Activated B cell treated with CpG ODN at 0.5 μM for 24 hours (primary cell): ENCODE results near the gene RIPOR2. TPM values are rescaled to one million over a fixed set of nuclear protein-coding genes. Genes with fewer than 3 reads are reported as not detected.

Experiments used
- ATAC-seq: fragments of 200-7000 bp; cut with Tn5 transposase; one replicate; pipeline ENCODE4 v1.10.0; 2021; ENCODE audit warnings: low read depth, mild to moderate bottlenecking, moderate library complexity
- CTCF ChIA-PET: fragments of 350-600 bp; sonication (Branson Sonifier 250); formaldehyde crosslinking; loops from one replicate; lab custom pipeline; 2021; ENCODE audit warnings: antibody characterized with exemption; lab: Charles Lee
- POLR2A ChIA-PET: fragments of 350-600 bp; sonication (Branson Sonifier 250); formaldehyde crosslinking; loops from one replicate; lab custom pipeline; 2021; ENCODE audit warnings: antibody characterized with exemption; lab: Charles Lee
- DNase-seq: peaks from one replicate; pipeline ENCODE4 v3.0.0; 2022
- H3K27ac Mint-ChIP-seq: one replicate; pipeline ENCODE4 v1.8.0; 2020; ENCODE audit warnings: mixed read lengths
- H3K27me3 Mint-ChIP-seq: one replicate; pipeline ENCODE4 v1.8.0; 2021; ENCODE audit warnings: mixed read lengths
- H3K36me3 Mint-ChIP-seq: one replicate; pipeline ENCODE4 v1.8.0; 2021; ENCODE audit warnings: low read depth, mixed read lengths
- H3K4me1 Mint-ChIP-seq: one replicate; pipeline ENCODE4 v1.8.0; 2021; ENCODE audit warnings: mixed read lengths
- H3K4me3 Mint-ChIP-seq: one replicate; pipeline ENCODE4 v1.8.0; 2020; ENCODE audit warnings: mild to moderate bottlenecking, mixed read lengths
- H3K9me3 Mint-ChIP-seq: one replicate; pipeline ENCODE4 v1.8.0; 2020; ENCODE audit warnings: mixed read lengths
- intact Hi-C: fragments of 100-400 bp; cut with micrococcal nuclease; formaldehyde crosslinking; loops from one replicate; pipeline ENCODE4 v1.15.1; 2024
- total RNA-seq: library from RNA; stranded (reverse); gene quantifications from 2 replicates; pipeline ENCODE4 v1.2.3, GENCODE V29; 2022
- TF ChIP-seq, protein P1 (sequence below): fragments of 200-600 bp; IDR thresholded peaks from one replicate; pipeline ENCODE4 v1.8.0; 2022; ENCODE audit warnings: antibody characterized with exemption, mild to moderate bottlenecking

Gene RIPOR2
- total RNA-seq, 1 donor from 2014 or later = 302 TPM

DNA sequence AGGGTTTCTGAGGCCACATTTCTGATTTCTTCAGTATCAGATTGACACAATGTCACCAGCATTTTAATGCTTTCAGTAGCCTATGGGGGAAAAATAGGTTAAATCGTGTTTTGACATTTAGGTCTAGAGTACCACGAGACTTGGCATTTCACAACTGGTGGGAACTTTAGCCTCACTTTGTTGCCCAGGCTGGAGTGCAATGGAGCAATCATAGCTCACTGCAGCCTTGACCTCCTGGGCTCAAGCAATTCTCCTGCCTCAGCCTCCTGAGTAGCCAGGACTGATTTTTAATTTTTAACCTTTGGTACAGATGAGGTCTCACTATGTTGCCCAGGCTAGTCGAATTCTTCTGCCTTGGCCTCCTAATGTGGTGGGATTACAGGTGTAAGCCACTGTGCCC is 126.0 kb downstream of the RIPOR2 start:
- intact Hi-C loops = no loop called here

DNA sequence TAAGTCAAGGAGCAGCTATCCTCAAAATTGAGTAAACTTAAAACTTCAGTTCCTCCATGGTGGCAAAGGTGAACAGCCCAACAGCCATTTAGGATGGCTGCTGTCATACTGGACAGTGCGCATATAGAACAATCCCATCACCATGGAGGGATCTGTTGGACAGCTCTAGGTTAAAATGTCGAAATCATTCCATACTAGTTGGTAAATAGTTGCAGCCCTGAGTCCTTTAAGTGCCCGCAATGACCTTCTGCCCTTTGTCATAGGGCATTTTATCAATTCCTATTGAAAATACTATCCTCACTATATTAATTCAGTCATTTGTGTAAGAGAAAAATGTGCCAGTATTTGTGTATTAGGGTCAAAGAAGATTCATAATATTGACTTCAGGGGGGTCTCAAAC is 128.2 kb downstream of the RIPOR2 start:
- Mint-ChIP-seq H3K27me3 (no peaks in the 10 kb centered on the region), H3K27ac (no peak overlapping the region), H3K4me1 (no peaks in the 10 kb centered on the region), H3K9me3 (no peaks in the 10 kb centered on the region), H3K36me3 (peaks cover 81% of the 10 kb centered on the region), H3K4me3 (no peak overlapping the region)
- intact Hi-C loops = no loop called here
- POLR2A ChIA-PET = no interaction called here
- DNase-seq = no peak
- ATAC-seq = no peak
- TF ChIP-seq, protein P1, sequence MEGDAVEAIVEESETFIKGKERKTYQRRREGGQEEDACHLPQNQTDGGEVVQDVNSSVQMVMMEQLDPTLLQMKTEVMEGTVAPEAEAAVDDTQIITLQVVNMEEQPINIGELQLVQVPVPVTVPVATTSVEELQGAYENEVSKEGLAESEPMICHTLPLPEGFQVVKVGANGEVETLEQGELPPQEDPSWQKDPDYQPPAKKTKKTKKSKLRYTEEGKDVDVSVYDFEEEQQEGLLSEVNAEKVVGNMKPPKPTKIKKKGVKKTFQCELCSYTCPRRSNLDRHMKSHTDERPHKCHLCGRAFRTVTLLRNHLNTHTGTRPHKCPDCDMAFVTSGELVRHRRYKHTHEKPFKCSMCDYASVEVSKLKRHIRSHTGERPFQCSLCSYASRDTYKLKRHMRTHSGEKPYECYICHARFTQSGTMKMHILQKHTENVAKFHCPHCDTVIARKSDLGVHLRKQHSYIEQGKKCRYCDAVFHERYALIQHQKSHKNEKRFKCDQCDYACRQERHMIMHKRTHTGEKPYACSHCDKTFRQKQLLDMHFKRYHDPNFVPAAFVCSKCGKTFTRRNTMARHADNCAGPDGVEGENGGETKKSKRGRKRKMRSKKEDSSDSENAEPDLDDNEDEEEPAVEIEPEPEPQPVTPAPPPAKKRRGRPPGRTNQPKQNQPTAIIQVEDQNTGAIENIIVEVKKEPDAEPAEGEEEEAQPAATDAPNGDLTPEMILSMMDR = no peak
- CTCF ChIA-PET = no interaction called here

More for the DNA sequence above, 126.0 kb downstream of the RIPOR2 start:
- Mint-ChIP-seq H3K36me3 (peaks cover 65% of the 10 kb centered on the region), H3K9me3 (no peaks in the 10 kb centered on the region), H3K27ac (no peak overlapping the region), H3K4me1 (no peaks in the 10 kb centered on the region), H3K4me3 (no peak overlapping the region), H3K27me3 (no peaks in the 10 kb centered on the region)
- DNase-seq (no peak), ATAC-seq (no peak)
- CTCF ChIA-PET = no interaction called here
- POLR2A ChIA-PET = no interaction called here
- TF ChIP-seq, protein P1 = no peak

DNA sequence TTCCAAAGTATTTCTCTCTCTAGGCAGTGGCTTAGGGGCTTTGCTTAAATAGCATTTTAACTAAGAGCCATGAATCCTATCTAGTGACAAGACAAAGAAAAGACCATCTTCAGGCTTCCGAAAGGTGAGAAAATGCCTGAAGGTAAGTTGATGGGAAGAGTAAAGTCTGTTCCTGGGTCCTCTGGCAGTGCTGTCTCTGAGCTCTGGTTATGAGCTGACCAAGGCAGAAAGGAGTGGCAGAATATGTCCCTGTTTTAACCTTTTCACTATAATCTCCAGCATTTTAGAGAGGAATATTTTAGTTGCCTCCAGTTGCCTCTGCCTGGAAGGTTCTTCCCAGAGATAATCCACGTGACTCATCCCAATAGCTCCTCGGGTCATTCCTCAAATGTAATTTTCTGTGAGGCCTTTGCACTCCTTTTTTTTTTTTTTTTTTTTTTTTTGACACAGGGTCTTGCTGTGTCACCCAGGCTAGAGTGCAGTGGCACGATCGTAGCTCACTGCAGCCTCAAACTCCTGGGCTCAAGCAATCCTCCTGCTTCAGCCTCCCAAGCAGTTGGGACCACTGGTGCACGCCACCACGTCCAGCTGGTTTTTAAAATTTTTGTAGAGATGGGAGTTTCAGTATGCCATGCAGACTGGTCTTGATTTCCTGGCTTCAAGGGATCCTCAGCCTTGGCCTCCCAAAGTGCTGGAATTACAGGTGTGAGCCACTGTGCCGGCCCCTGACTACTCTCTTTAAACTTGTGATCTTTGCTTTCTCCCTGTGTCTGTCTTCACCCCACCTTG is 133.3 kb downstream of the RIPOR2 start:
- no peak overlapping the region for H3K4me3 Mint-ChIP-seq
- no peaks in the 10 kb centered on the region for H3K4me1 Mint-ChIP-seq
- ChIA-PET POLR2A (interaction anchor here (0.7 kb wide), 1 partner anchor 21 kb away, joined by 9 read pairs; no protein-coding TSS in a partner anchor), CTCF (no interaction called here)
- no peaks in the 10 kb centered on the region for H3K9me3 Mint-ChIP-seq
- no peak for DNase-seq
- ATAC-seq = no peak
- H3K27ac Mint-ChIP-seq = peak overlapping the region; percentile 11
- peaks cover 57% of the 10 kb centered on the region for H3K36me3 Mint-ChIP-seq
- intact Hi-C loops = no loop called here
- TF ChIP-seq, protein P1 = no peak
- H3K27me3 Mint-ChIP-seq = no peaks in the 10 kb centered on the region

DNA sequence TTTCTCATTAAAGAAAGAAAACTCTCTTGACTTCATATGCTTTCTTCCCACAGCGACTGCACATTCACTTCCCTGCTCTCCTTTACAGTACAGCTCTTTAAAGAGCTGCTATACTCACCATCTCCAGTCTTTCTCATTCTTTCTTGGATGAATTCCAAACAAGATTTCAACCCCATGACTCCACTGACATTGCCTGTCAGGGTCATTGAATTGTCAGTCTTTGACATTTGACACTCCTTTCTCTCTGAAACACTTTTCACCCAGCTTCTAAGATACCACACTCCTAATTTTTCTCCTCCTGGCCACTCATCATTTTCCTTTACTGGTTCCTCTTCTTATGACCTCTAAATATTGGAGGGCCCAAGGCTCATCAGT is 136.2 kb downstream of the RIPOR2 start:
- Mint-ChIP-seq H3K4me1 (no peaks in the 10 kb centered on the region), H3K4me3 (no peak overlapping the region), H3K36me3 (peaks cover 28% of the 10 kb centered on the region), H3K9me3 (no peaks in the 10 kb centered on the region), H3K27ac (no peak overlapping the region), H3K27me3 (no peaks in the 10 kb centered on the region)
- no peak for ATAC-seq
- intact Hi-C loops = no loop called here
- POLR2A ChIA-PET = no interaction called here
- TF ChIP-seq, protein P1 = no peak
- CTCF ChIA-PET = no interaction called here
- no peak for DNase-seq

DNA sequence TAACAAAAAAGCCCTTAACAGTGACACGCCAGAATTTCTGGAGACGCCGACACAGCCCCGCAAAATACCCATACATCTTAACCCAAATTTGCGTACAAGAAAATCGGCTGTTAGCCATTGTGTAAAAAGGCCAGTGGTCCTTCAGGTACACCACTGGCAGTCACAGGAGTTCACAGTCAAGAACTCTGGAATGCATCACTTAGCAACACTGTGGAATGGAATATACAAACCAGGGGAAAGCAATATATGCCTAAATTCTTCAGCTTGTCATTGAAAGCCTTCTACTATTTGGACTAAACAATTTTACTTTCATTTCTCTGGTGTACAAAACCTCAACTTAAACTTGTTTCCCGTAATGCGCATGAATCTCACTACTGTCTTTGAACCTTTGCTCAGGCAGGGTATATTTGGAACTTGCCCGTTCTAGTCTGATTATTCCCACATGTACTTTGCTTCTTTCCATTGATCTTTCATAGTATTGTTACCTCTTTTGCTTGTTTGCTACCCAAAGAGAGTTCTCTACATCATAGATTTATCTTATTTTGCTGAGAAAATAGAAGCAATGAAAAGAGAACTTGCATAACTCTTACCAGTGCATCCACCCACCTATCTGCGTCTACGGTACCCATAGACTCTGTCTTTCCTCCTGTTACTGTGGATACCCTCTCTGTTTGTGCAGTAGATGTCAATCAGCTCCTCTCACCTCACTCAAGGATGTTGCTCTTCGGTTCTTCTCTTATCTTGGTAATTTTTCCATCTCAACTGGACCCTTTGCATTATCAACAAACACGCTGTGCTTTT is 136.8 kb downstream of the RIPOR2 start, which contains the start of gene ARMH2:
ARMH2 (minus strand) TSS at position 178 of the 801 bp plus-strand sequence; CDS start at position 118, 60 bp downstream.
- ChIA-PET POLR2A (interaction anchor here (0.6 kb wide), 1 partner anchor 227 kb away, joined by 3 read pairs; no protein-coding TSS in a partner anchor), CTCF (no interaction called here)
- H3K4me3 Mint-ChIP-seq = no peak within 1 kb of the TSS
- ATAC-seq (no peak), DNase-seq (no peak)
- H3K4me1 Mint-ChIP-seq = no peaks in the 10 kb centered on the region
- intact Hi-C loops = no loop called here
- TF ChIP-seq, protein P1 = no peak
- H3K27ac Mint-ChIP-seq = no peak within 1 kb of the TSS
- peaks cover 25% of the 10 kb centered on the region for H3K36me3 Mint-ChIP-seq
- H3K9me3 Mint-ChIP-seq = no peaks in the 10 kb centered on the region
- H3K27me3 Mint-ChIP-seq = no peaks in the 10 kb centered on the region
